MCF 10A (cell line): ENCODE data around the gene HK3. TPM values are rescaled to one million over a fixed set of nuclear protein-coding genes. Genes with fewer than 3 reads are reported as not detected.

ENCODE experiments used
- BruUV-seq: library from RNA; stranded (reverse); fragments of 400-500 nt; replicated peaks from 2 replicates; lab custom pipeline; 2021; lab: Mats Ljungman, UMichigan
- CTCF ChIA-PET: fragments of 300-600 bp; sonication (Branson Sonifier 250); formaldehyde crosslinking; extraction: SDS; loops from one replicate; lab custom pipeline; 2021; ENCODE audit warnings: antibody characterized with exemption, inconsistent platforms; lab: Yijun Ruan, JAX
- POLR2A ChIA-PET: fragments of 300-600, 350-650 bp; sonication (Branson Sonifier 250); formaldehyde crosslinking; extraction: SDS; loops from one replicate; lab custom pipeline; 2020; ENCODE audit warnings: antibody characterized with exemption, inconsistent platforms; lab: Yijun Ruan, JAX
- DNase-seq: peaks from one replicate; pipeline ENCODE4 v3.0.0-alpha.2; 2018; ENCODE audit not compliant: unreplicated experiment
- H3K27ac Mint-ChIP-seq: one replicate; pipeline ENCODE4 v1.8.0; 2022; ENCODE audit warnings: mild to moderate bottlenecking, low read depth, mixed read lengths; ENCODE audit not compliant: unreplicated experiment
- H3K27me3 Mint-ChIP-seq: one replicate; pipeline ENCODE4 v1.8.0; 2022; ENCODE audit warnings: mixed read lengths; ENCODE audit not compliant: insufficient read depth, unreplicated experiment
- H3K36me3 Mint-ChIP-seq: one replicate; pipeline ENCODE4 v1.8.0; 2022; ENCODE audit warnings: mild to moderate bottlenecking, moderate library complexity, mixed read lengths; ENCODE audit not compliant: insufficient read depth, unreplicated experiment
- H3K4me1 Mint-ChIP-seq: one replicate; pipeline ENCODE4 v1.8.0; 2022; ENCODE audit warnings: mixed read lengths; ENCODE audit not compliant: insufficient read depth, unreplicated experiment
- H3K4me3 Mint-ChIP-seq: one replicate; pipeline ENCODE4 v1.8.0; 2022; ENCODE audit warnings: mild to moderate bottlenecking, moderate library complexity, mixed read lengths; ENCODE audit not compliant: unreplicated experiment
- H3K9me3 Mint-ChIP-seq: one replicate; pipeline ENCODE4 v1.8.0; 2022; ENCODE audit warnings: mixed read lengths; ENCODE audit not compliant: unreplicated experiment
- CTCF ChIP-seq: fragments of 200-600 bp; IDR thresholded peaks from one replicate; pipeline ENCODE4 v1.8.0; 2022; ENCODE audit warnings: antibody characterized with exemption, mild to moderate bottlenecking; ENCODE audit not compliant: unreplicated experiment
- intact Hi-C: fragments of 100-400 bp; cut with micrococcal nuclease; formaldehyde crosslinking; loops from 2 replicates; pipeline ENCODE4 v1.14.1; 2022
- total RNA-seq: library from RNA; stranded (reverse); gene quantifications from 2 replicates; pipeline ENCODE4 v1.2.3, GENCODE V29; 2022

HK3 gene
- total RNA-seq, 1 experiment from 2014 or later, result not detected

- BruUV-seq, result no TSS peak
- intact Hi-C loops, result no loop called here
- Mint-ChIP-seq H3K36me3 (no peaks in the 10 kb centered on the region), H3K4me1 (no peaks in the 10 kb centered on the region), H3K27me3 (peaks cover 28% of the 10 kb centered on the region), H3K9me3 (no peaks in the 10 kb centered on the region), H3K27ac (no peak overlapping the region), H3K4me3 (no peak overlapping the region)
- no peak for DNase-seq
- POLR2A ChIA-PET, result no interaction called here
- no peak for TF ChIP-seq CTCF
- CTCF ChIA-PET, result interaction anchor here (0.5 kb wide), 1 partner anchor 315 kb away, joined by 4 read pairs; no protein-coding TSS in a partner anchor
Observed at GRCh38 chr5:176888865-176889165, 10.3 kb downstream of the HK3 start.

- Mint-ChIP-seq H3K27me3 (peaks cover 24% of the 10 kb centered on the region), H3K27ac (no peak overlapping the region), H3K36me3 (no peaks in the 10 kb centered on the region), H3K9me3 (no peaks in the 10 kb centered on the region), H3K4me3 (no peak overlapping the region), H3K4me1 (no peaks in the 10 kb centered on the region)
- TF ChIP-seq CTCF, result no peak
- DNase-seq, result no peak
- CTCF ChIA-PET, result interaction anchor here (0.5 to 0.7 kb wide), 3 partner anchors 44 to 315 kb away, joined by 3 to 4 read pairs (median 4); no protein-coding TSS in a partner anchor
- no TSS peak for BruUV-seq
- POLR2A ChIA-PET, result no interaction called here
- intact Hi-C loops, result no loop called here
Observed at GRCh38 chr5:176888016-176888864, 10.9 kb downstream of the HK3 start.

- no peaks in the 10 kb centered on the region for H3K9me3 Mint-ChIP-seq
- POLR2A ChIA-PET, result no interaction called here
- peaks cover 24% of the 10 kb centered on the region for H3K27me3 Mint-ChIP-seq
- H3K36me3 Mint-ChIP-seq, result no peaks in the 10 kb centered on the region
- no TSS peak for BruUV-seq
- CTCF ChIA-PET, result interaction anchor here (0.7 to 1.4 kb wide), 2 partner anchors 11 to 226 kb away, joined by 3 to 5 read pairs; no protein-coding TSS in a partner anchor
- intact Hi-C loops, result no loop called here
- no peak overlapping the region for H3K4me3 Mint-ChIP-seq
- no peak for TF ChIP-seq CTCF
- no peak overlapping the region for H3K27ac Mint-ChIP-seq
- H3K4me1 Mint-ChIP-seq, result no peaks in the 10 kb centered on the region
- no peak for DNase-seq
Observed at GRCh38 chr5:176887252-176887849, 11.8 kb downstream of the HK3 start.
